Neural cell (in vitro differentiated cells): ENCODE measurements around the gene TPPP.
"Not testable (repeated sequence)": the region's sequence is repeated elsewhere in the genome, so short reads cannot be mapped to it uniquely, and the experiment has no call there.

Experiments
- CTCF ChIP-seq: fragments of 450-650 bp; IDR thresholded peaks from 2 replicates; pipeline ENCODE4 v1.5.1; 2014; ENCODE audit warnings: antibody characterized with exemption, mild to moderate bottlenecking, moderate library complexity; ENCODE audit not compliant: poor library complexity, severe bottlenecking
- POLR2AphosphoS5 ChIP-seq: IDR thresholded peaks from 2 replicates; pipeline ENCODE4 v1.6.1; 2012
- SMC3 ChIP-seq: fragments of 450-650 bp; conservative IDR thresholded peaks from 2 replicates; pipeline ENCODE4 v1.6.1; 2014; ENCODE audit warnings: antibody characterized with exemption, mild to moderate bottlenecking, moderate library complexity; ENCODE audit not compliant: poor library complexity

- not testable (repeated sequence) for TF ChIP-seq POLR2AphosphoS5, CTCF, SMC3
Observed at GRCh38 chr5:628351-629205, 64.6 kb downstream of the TPPP start.
